ENCODE measurements around the gene C11orf98. TPM values are rescaled to one million over a fixed set of nuclear protein-coding genes. Genes with fewer than 3 reads are reported as not detected.
A peak's percentile ranks its signal among the peaks of the same experiment; 100 is the strongest.

The C11orf98 gene
- polyA plus RNA-seq, 1 donor from 2014 or later = 92.0 TPM

DNA sequence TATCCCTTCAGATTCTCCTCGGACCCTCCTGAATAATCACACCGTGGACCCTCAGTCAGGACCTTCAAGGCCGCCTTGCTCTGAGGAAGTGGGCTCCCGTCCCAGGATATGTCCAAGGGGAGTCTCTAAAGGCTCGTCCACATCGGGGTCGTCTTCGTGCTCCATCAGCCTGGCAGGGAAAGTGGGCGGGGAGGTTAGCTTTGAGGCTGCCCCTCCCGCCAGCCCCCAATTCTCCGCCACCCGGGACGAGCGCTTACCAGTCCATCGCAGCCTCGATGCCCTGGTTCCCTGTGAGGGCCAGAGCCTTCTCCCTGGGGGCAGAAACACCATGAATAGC lies 13.4 kb upstream of the C11orf98 start:
- Histone ChIP-seq H3K27ac (ENCODE audit: low read length) (peak overlapping the region; percentile 69), H4K20me1 (ENCODE audit: insufficient read depth) (no peaks in the 10 kb centered on the region), H3K4me3 (ENCODE audit: low read length) (peak overlapping the region; percentile 79), H3K27me3 (ENCODE audit: insufficient read depth, low read depth, low read length) (no peaks in the 10 kb centered on the region), H3K9me3 (ENCODE audit: low read length) (no peaks in the 10 kb centered on the region), H2AFZ (ENCODE audit: low read depth, low read length) (peak overlapping the region; percentile 60), H3K9ac (ENCODE audit: low read length) (peak overlapping the region; percentile 84), H3F3A (ENCODE audit: insufficient read depth, low read length, poor library complexity, severe bottlenecking) (no peaks in the 10 kb centered on the region), H3K79me2 (replicated peaks; ENCODE audit: insufficient read depth, low read length) (peaks cover 8% of the 10 kb centered on the region), H3K36me3 (ENCODE audit: insufficient read depth, low read length) (no peaks in the 10 kb centered on the region), H3K9me2 (ENCODE audit: insufficient read depth, low read length) (no peaks in the 10 kb centered on the region), H3K4me2 (ENCODE audit: low read length) (peak overlapping the region; percentile 91)
- TF ChIP-seq RAD21 (conservative IDR thresholded peaks at IDR 0.05) (no peak), CTCF (IDR thresholded peaks at IDR 0.05; ENCODE audit: poor library complexity, severe bottlenecking) (no peak), REST (IDR thresholded peaks at IDR 0.05; ENCODE audit: borderline replicate concordance) (no peak), SMC3 (conservative IDR thresholded peaks at IDR 0.05; ENCODE audit: poor library complexity) (no peak)

GRCh38 chr11:62677714-62678113 lies 12.7 kb upstream of the C11orf98 start:
- Histone ChIP-seq H3K9me3 (ENCODE audit: low read length) (no peaks in the 10 kb centered on the region), H4K20me1 (ENCODE audit: insufficient read depth) (no peaks in the 10 kb centered on the region), H3K9ac (ENCODE audit: low read length) (peak overlapping the region; percentile 84), H3K79me2 (replicated peaks; ENCODE audit: insufficient read depth, low read length) (peaks cover 8% of the 10 kb centered on the region), H3K4me3 (ENCODE audit: low read length) (peak overlapping the region; percentile 79), H2AFZ (ENCODE audit: low read depth, low read length) (no peak overlapping the region), H3K4me2 (ENCODE audit: low read length) (peak overlapping the region; percentile 91), H3K27ac (ENCODE audit: low read length) (no peak overlapping the region), H3F3A (ENCODE audit: insufficient read depth, low read length, poor library complexity, severe bottlenecking) (no peaks in the 10 kb centered on the region), H3K36me3 (ENCODE audit: insufficient read depth, low read length) (no peaks in the 10 kb centered on the region), H3K9me2 (ENCODE audit: insufficient read depth, low read length) (no peaks in the 10 kb centered on the region), H3K27me3 (ENCODE audit: insufficient read depth, low read depth, low read length) (no peaks in the 10 kb centered on the region)
- TF ChIP-seq EZH2 (IDR thresholded peaks at IDR 0.05; ENCODE audit: borderline replicate concordance, insufficient read depth, low read length, poor library complexity, severe bottlenecking) = no peak
- TF ChIP-seq REST (IDR thresholded peaks at IDR 0.05; ENCODE audit: borderline replicate concordance) = no peak
- no peak for TF ChIP-seq POLR2AphosphoS5 (IDR thresholded peaks at IDR 0.05)
- TF ChIP-seq MXI1 (conservative IDR thresholded peaks at IDR 0.05; ENCODE audit: poor library complexity, severe bottlenecking) = no peak
- TF ChIP-seq CTCF (IDR thresholded peaks at IDR 0.05; ENCODE audit: poor library complexity, severe bottlenecking) = no peak
- TF ChIP-seq SMC3 (conservative IDR thresholded peaks at IDR 0.05; ENCODE audit: poor library complexity) = no peak
- no peak for TF ChIP-seq EP300 (conservative IDR thresholded peaks at IDR 0.05; ENCODE audit: poor library complexity, severe bottlenecking)
- no peak for TF ChIP-seq TAF1 (IDR thresholded peaks at IDR 0.05; ENCODE audit: low read depth)
- TF ChIP-seq RAD21 (conservative IDR thresholded peaks at IDR 0.05) = no peak

Data from neural cell (in vitro differentiated cells).